GM12891 (cell line): Measurements from ENCODE around the gene NEK2.

ENCODE experiments used
- POLR2A ChIP-seq: IDR thresholded peaks from 2 replicates; pipeline ENCODE4 v1.6.1; 2011; ENCODE audit warnings: low read depth, low read length, control low read depth
- POLR2AphosphoS5 ChIP-seq: IDR thresholded peaks from 2 replicates; pipeline ENCODE4 v1.6.1; 2011; ENCODE audit warnings: low read depth, low read length, control low read depth
- TAF1 ChIP-seq: IDR thresholded peaks from 2 replicates; pipeline ENCODE4 v1.6.1; 2011; ENCODE audit warnings: low read depth, low read length, control low read depth

- TF ChIP-seq TAF1 (no peak), POLR2A (no peak), POLR2AphosphoS5 (no peak)
Observed at GRCh38 chr1:211688421-211688820, 13.0 kb upstream of the NEK2 start.
